ENCODE data around the gene SESN2.

Gene SESN2

DNA sequence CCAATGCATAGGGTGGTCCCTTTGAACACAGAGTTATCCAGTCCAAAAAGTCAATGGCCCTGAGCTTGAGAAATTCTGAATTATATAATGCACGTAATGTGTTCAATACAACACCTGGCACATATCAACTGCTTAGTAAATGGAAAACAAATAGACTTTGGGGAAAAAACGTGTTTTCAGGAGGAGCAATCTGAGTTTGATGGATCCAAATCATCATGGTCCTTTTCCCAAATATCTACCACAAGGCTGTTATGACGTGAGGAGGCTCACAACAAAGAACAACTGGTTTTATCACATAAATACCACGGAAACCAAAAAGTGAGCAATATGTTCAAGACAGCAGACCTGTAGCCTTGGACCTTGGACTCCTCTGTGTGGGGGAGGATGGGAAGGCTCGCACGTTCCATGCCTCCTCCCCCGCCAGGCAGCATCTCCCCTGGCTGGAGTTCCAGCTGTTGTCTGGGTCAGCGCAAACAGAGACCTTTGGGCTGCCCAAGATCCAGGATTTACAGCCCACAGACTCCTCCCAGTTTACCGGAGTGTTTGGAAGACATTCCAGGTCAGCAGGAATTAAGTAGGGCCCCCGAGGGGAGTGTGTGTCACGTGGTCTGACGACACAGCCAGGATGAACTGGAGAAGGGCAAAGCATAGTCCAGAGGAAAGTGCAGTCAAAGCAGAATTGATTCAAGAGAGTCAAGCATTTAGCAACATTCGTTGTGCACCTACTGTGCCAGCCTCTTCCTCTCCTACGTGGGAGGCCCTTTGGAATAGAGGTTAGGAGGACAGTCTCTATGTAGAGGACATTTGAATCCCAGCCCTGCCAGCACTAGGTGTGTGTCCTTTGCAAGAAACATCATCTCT lies 37.3 kb downstream of the SESN2 start:
- H3K4me3 ChIP-seq (replicated peaks; ENCODE audit: low read depth, low read length): no peak overlapping the region
- peak; percentile 16 for DNase-seq (ENCODE audit: extremely low read depth, low read depth)

GRCh38 chr1:28297826-28298225 lies 38.5 kb downstream of the SESN2 start:
- no peak for DNase-seq (ENCODE audit: extremely low read depth, low read depth)
- no peak overlapping the region for H3K4me3 ChIP-seq (replicated peaks; ENCODE audit: low read depth, low read length)
- TF ChIP-seq, protein P1, sequence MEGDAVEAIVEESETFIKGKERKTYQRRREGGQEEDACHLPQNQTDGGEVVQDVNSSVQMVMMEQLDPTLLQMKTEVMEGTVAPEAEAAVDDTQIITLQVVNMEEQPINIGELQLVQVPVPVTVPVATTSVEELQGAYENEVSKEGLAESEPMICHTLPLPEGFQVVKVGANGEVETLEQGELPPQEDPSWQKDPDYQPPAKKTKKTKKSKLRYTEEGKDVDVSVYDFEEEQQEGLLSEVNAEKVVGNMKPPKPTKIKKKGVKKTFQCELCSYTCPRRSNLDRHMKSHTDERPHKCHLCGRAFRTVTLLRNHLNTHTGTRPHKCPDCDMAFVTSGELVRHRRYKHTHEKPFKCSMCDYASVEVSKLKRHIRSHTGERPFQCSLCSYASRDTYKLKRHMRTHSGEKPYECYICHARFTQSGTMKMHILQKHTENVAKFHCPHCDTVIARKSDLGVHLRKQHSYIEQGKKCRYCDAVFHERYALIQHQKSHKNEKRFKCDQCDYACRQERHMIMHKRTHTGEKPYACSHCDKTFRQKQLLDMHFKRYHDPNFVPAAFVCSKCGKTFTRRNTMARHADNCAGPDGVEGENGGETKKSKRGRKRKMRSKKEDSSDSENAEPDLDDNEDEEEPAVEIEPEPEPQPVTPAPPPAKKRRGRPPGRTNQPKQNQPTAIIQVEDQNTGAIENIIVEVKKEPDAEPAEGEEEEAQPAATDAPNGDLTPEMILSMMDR (IDR thresholded peaks at IDR 0.05; ENCODE audit: low read depth, low read length, missing control alignments): no peak

More for the DNA sequence above, 37.3 kb downstream of the SESN2 start:
- TF ChIP-seq, protein P1 (IDR thresholded peaks at IDR 0.05; ENCODE audit: low read depth, low read length, missing control alignments): no peak

DNA sequence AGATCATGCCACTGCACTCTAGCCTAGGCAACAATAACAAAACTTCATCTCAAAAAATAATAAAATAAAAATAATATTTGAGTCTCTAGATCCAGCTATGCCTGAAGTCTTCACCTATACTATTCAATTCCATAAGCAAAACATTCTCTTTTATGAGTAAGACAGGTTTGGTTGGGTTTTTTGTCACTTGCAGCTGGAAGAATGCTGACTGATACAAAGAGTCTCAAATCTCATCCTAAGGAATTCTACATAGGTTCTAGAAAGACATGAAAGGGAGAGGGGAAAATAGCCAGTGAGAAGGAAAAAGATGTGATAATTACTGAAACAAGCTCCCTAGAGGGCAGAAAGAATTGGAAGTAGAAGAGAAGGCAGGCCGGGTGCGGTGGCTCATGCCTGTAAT lies 39.1 kb downstream of the SESN2 start:
- TF ChIP-seq, protein P1 (IDR thresholded peaks at IDR 0.05; ENCODE audit: low read depth, low read length, missing control alignments): no peak

DNA sequence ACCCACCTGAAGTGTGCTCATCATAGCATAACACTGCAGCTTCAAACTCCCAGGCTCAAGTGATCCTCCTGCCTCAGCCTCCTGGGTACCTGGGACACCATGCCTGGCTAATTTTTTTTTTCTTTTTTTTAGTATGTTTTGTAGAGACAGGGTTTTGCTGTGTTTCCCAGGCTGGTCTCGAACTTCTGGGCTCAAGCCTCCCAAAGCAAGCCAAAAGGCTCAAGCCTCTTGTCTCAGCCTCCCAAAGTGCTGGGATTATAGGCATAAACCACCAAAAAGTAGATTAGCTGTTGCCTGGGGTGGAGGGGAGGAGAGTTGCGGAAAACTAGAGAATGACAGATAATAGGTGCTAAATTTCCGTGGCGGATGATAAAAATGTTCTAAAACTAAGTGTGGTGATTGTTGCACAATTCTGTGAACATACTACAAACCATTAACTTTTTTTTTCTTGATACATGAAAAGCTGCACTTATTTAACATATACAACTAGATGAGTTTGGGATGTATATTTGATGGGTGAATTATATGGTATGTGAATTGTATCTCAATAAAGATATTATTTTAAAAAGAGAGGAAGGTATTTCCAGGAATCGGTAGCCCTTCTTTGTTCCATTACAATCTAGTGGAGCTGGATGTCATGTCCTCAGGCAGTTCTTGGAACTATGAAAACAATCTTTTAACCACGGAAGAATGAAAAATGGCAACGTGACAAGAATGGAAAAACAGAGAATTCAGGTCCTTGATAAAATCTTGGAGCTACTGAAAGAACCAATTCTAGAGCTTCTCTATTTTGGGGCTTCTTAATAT lies 42.3 kb downstream of the SESN2 start:
- no peak for DNase-seq (ENCODE audit: extremely low read depth, low read depth)
- TF ChIP-seq, protein P1 (IDR thresholded peaks at IDR 0.05; ENCODE audit: low read depth, low read length, missing control alignments): no peak
- no peak overlapping the region for H3K4me3 ChIP-seq (replicated peaks; ENCODE audit: low read depth, low read length)

More for the DNA sequence above, 39.1 kb downstream of the SESN2 start:
- no peak overlapping the region for H3K4me3 ChIP-seq (replicated peaks; ENCODE audit: low read depth, low read length)
- no peak for DNase-seq (ENCODE audit: extremely low read depth, low read depth)

- no peak overlapping the region for H3K4me3 ChIP-seq (replicated peaks; ENCODE audit: low read depth, low read length)
- DNase-seq (ENCODE audit: extremely low read depth, low read depth): no peak
- TF ChIP-seq, protein P1 (IDR thresholded peaks at IDR 0.05; ENCODE audit: low read depth, low read length, missing control alignments): no peak
Observed at GRCh38 chr1:28302247-28302646, 42.9 kb downstream of the SESN2 start.

- no peak overlapping the region for H3K4me3 ChIP-seq (replicated peaks; ENCODE audit: low read depth, low read length)
- DNase-seq (ENCODE audit: extremely low read depth, low read depth): no peak
- TF ChIP-seq, protein P1 (IDR thresholded peaks at IDR 0.05; ENCODE audit: low read depth, low read length, missing control alignments): no peak
Observed at GRCh38 chr1:28306301-28306949, 47.1 kb downstream of the SESN2 start.
